Measurements from ENCODE around the gene CDK10.
A peak's percentile ranks its signal among the peaks of the same experiment; 100 is the strongest.
"Not testable (repeated sequence)": the region's sequence is repeated elsewhere in the genome, so short reads cannot be mapped to it uniquely, and the experiment has no call there.

Gene CDK10

DNA sequence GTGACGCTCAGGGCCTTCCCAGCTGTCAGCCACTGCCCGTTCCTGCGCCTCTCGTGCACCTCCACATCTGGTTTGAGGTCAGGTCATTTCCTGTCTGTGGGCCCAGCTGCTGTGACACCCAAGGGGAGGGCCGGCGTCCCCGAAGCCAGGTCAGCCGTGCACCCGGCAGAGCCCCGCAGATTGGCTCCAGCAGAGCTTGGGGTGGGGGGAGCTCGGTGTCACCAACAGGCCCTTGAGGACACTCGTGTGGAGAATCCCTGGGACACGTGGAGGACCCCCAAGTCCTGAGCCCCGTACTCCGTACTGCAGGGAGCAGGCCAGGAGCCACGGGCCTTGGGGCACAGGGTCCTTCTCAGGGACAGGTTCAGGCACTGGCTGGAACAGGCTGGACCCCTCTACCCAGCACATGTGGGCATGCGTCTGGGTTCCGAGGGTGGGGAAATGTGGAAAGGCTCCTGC, 10.2 kb downstream of the CDK10 start:
- no peak overlapping the region for H3K4me2 ChIP-seq (ENCODE audit: low read length)

DNA sequence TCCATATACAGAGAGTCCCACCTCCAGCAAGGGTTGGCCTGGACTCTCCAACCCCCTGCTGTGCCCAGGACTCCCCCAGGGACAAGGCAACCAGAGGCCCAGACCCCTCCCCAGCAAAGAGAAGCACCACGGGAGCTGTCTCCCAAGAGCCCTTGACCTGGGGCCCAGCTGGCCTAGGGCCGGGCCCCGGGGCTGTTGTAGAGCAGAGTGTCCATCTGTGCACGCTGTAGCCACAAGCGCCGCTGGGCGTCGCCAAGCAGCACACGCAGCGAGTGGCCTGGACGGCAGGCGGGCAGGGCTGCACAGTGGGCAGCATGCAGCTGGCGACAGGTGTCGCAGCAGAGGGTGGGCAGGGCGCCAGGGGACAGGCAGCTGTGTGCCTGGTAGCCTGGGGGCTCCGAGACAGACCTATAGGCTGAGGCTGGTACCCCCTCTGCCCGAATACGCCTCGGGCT, 10.7 kb downstream of the CDK10 start:
- H3K4me1 ChIP-seq (ENCODE audit: low read length), result peaks cover 11% of the 10 kb centered on the region
- H3K36me3 ChIP-seq (replicated peaks; ENCODE audit: low read depth, low read length), result peaks cover 8% of the 10 kb centered on the region
- H3K4me2 ChIP-seq (ENCODE audit: low read length), result no peak overlapping the region
- no peaks in the 10 kb centered on the region for H3K27me3 ChIP-seq (ENCODE audit: low read depth, low read length)
- no peak overlapping the region for H3K4me3 ChIP-seq (ENCODE audit: low read length)
- H2AFZ ChIP-seq (ENCODE audit: low read depth, low read length), result no peak overlapping the region
- no peak for TF ChIP-seq EZH2phosphoT487 (IDR thresholded peaks at IDR 0.05; ENCODE audit: low read depth)
- TF ChIP-seq CTCF (IDR thresholded peaks at IDR 0.05; ENCODE audit: low read depth, low read length), result no peak
- H4K20me1 ChIP-seq (ENCODE audit: insufficient read depth, low read length), result peaks cover 6% of the 10 kb centered on the region; the same call in 1 of the 2 replicates
- H3K79me2 ChIP-seq (ENCODE audit: low read length), result no peaks in the 10 kb centered on the region
- H3K9ac ChIP-seq (ENCODE audit: low read length), result no peak overlapping the region
- no peak overlapping the region for H3K27ac ChIP-seq (ENCODE audit: low read length)
- H3K9me3 ChIP-seq (ENCODE audit: insufficient read depth, low read length), result no peaks in the 10 kb centered on the region

More for the DNA sequence above, 10.2 kb downstream of the CDK10 start:
- Histone ChIP-seq H3K4me1 (ENCODE audit: low read length) (peaks cover 10% of the 10 kb centered on the region), H3K9me3 (ENCODE audit: insufficient read depth, low read length) (no peaks in the 10 kb centered on the region), H3K27me3 (ENCODE audit: low read depth, low read length) (no peaks in the 10 kb centered on the region), H3K27ac (ENCODE audit: low read length) (no peak overlapping the region), H3K36me3 (replicated peaks; ENCODE audit: low read depth, low read length) (peaks cover 11% of the 10 kb centered on the region), H3K4me3 (ENCODE audit: low read length) (no peak overlapping the region), H3K79me2 (ENCODE audit: low read length) (no peaks in the 10 kb centered on the region), H3K9ac (ENCODE audit: low read length) (no peak overlapping the region), H2AFZ (ENCODE audit: low read depth, low read length) (no peak overlapping the region), H4K20me1 (ENCODE audit: insufficient read depth, low read length) (peaks cover 6% of the 10 kb centered on the region; the same call in 1 of the 2 replicates)
- TF ChIP-seq CTCF (IDR thresholded peaks at IDR 0.05; ENCODE audit: low read depth, low read length) (no peak), EZH2phosphoT487 (IDR thresholded peaks at IDR 0.05; ENCODE audit: low read depth) (no peak)

DNA sequence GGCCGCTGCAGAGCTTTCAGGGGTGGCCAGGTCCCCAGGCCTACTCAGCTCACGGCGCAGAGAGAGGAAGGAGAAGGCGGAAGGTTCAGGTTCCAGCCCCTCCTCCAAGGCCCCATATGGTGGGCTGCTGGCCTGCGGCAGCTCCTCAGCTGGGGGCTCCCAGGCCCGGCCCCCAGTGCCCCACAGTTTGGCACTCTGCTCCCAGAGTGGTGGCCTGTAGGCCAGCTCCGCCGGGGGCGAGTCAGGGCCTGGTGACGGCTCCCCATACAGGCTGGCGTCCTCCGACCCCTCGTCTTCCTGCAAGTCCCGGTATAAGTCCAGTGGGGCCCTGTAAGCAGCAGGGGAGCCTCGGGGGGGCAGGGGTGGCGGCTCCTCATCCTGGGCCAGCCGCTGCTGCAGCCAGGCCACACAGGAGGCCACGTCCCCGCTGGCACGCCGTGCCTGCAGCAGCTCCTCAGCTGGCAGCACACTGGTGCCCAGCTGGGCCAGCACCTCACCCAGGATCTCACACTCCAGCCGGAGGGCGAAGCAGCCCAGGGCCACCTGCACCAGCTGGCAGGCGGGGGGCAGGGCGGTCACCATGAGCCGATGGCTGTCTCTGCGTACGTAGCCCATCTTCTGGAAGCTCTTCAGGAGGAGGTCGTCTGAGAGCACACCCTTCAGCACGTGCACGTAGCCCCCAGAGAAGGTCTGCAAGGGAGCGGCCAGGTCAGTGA, 11.3 kb downstream of the CDK10 start:
- no peak overlapping the region for H3K4me2 ChIP-seq (ENCODE audit: low read length)
- H3K4me3 ChIP-seq (ENCODE audit: low read length), result no peak overlapping the region
- peaks cover 14% of the 10 kb centered on the region for H3K4me1 ChIP-seq (ENCODE audit: low read length)
- H3K79me2 ChIP-seq (ENCODE audit: low read length), result no peaks in the 10 kb centered on the region
- H3K36me3 ChIP-seq (replicated peaks; ENCODE audit: low read depth, low read length), result peaks cover 6% of the 10 kb centered on the region
- no peaks in the 10 kb centered on the region for H3K9me3 ChIP-seq (ENCODE audit: insufficient read depth, low read length)
- no peaks in the 10 kb centered on the region for H3K27me3 ChIP-seq (ENCODE audit: low read depth, low read length)
- H3K27ac ChIP-seq (ENCODE audit: low read length), result no peak overlapping the region
- H2AFZ ChIP-seq (ENCODE audit: low read depth, low read length), result no peak overlapping the region
- no peak overlapping the region for H3K9ac ChIP-seq (ENCODE audit: low read length)
- peaks cover 6% of the 10 kb centered on the region; the same call in 1 of the 2 replicates for H4K20me1 ChIP-seq (ENCODE audit: insufficient read depth, low read length)
- no peak for TF ChIP-seq EZH2phosphoT487 (IDR thresholded peaks at IDR 0.05; ENCODE audit: low read depth)
- TF ChIP-seq CTCF (IDR thresholded peaks at IDR 0.05; ENCODE audit: low read depth, low read length), result no peak

DNA sequence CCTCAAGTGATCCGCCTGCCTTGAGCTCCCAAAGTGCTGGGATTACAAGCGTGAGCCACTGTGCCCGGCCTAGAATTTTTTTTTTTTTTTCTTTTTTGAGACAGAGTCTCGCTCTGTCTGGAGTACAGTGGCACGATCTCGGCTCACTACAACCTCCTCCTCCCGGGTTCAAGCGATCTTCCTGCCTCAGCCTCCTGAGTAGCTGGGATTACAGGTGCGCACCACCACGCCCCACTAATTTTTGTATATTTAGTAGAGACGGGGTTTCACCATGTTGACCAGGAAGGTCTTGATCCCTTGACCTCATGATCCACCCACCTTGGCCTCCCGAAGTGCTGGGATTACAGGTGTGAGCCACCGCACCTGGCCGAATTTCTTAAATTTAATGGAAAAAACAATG, 12.2 kb downstream of the CDK10 start:
- H3K9ac ChIP-seq (ENCODE audit: low read length); H3K27me3 ChIP-seq (ENCODE audit: low read depth, low read length); H3K36me3 ChIP-seq (replicated peaks; ENCODE audit: low read depth, low read length); H4K20me1 ChIP-seq (ENCODE audit: insufficient read depth, low read length); H2AFZ ChIP-seq (ENCODE audit: low read depth, low read length); H3K9me3 ChIP-seq (ENCODE audit: insufficient read depth, low read length); H3K27ac ChIP-seq (ENCODE audit: low read length); H3K4me3 ChIP-seq (ENCODE audit: low read length); H3K79me2 ChIP-seq (ENCODE audit: low read length); H3K4me2 ChIP-seq (ENCODE audit: low read length): not testable (repeated sequence)
- H3K4me1 ChIP-seq (ENCODE audit: low read length), result peaks cover 14% of the 10 kb centered on the region

DNA sequence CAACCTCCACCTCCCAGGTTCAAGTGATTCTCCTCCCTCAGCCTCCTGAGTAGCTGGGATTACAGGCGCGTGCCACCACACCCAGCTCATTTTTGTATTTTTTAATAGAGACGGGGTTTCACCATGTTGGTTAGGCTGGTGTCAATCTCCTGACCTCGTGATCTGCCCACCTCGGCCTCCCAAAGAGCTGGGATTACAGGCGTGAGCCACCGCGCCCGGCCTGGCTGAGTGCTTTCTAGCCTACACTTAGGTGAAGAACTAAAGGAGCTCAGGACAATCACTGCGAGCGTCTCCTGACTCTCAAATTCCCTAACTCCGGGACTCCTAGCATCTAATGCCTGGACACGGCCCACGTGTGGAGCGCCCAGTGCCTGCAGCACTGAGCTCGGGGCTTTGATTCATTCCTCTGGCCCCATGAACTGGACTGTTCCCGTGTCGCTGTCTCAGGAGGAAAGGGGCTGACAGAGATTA, 13.2 kb downstream of the CDK10 start:
- not testable (repeated sequence) for H3K9me3 ChIP-seq (ENCODE audit: insufficient read depth, low read length); H3K27ac ChIP-seq (ENCODE audit: low read length); H3K9ac ChIP-seq (ENCODE audit: low read length); H2AFZ ChIP-seq (ENCODE audit: low read depth, low read length); H4K20me1 ChIP-seq (ENCODE audit: insufficient read depth, low read length); H3K36me3 ChIP-seq (replicated peaks; ENCODE audit: low read depth, low read length); H3K79me2 ChIP-seq (ENCODE audit: low read length); H3K27me3 ChIP-seq (ENCODE audit: low read depth, low read length)
- Histone ChIP-seq H3K4me2 (ENCODE audit: low read length) (peak overlapping the region; percentile 65), H3K4me3 (ENCODE audit: low read length) (peak overlapping the region; percentile 82), H3K4me1 (ENCODE audit: low read length) (peaks cover 14% of the 10 kb centered on the region)

Measured in OCI-LY3 (cell line).